Measurements from ENCODE around the gene ABI3. TPM values are rescaled to one million over a fixed set of nuclear protein-coding genes. Genes with fewer than 3 reads are reported as not detected.

ABI3 gene
- total and polyA plus RNA-seq, 9 of the 15 experiments (the other 6 are each of a cell fraction or from before 2014, with no cell fraction given), result not detected

GRCh38 chr17:49241692-49242397 lies 31.3 kb downstream of the ABI3 start (continued):
- no peak for TF ChIP-seq PBX2 (CRISPR knock-in tag; IDR thresholded peaks at IDR 0.05; ENCODE audit: low read depth)
- TF ChIP-seq PBX2 (tag; conservative IDR thresholded peaks at IDR 0.05; ENCODE audit: low read depth), result peak; percentile 25; the same call in 1 of the 2 replicates
- no peak for TF ChIP-seq PML (IDR thresholded peaks at IDR 0.05; ENCODE audit: low read length)
- TF ChIP-seq SMAD1 (IDR thresholded peaks at IDR 0.05; ENCODE audit: low read depth, low read length, partially characterized antibody), result no peak
- no peak for TF ChIP-seq ZC3H11A (IDR thresholded peaks at IDR 0.05; ENCODE audit: low read depth, low read length)
- TF ChIP-seq ZNF668 (CRISPR knock-in tag; IDR thresholded peaks at IDR 0.05), result no peak
- TF ChIP-seq CBX5 (IDR thresholded peaks at IDR 0.05; ENCODE audit: borderline replicate concordance, low read depth), result no peak
- TF ChIP-seq ZNF253 (CRISPR knock-in tag; conservative IDR thresholded peaks at IDR 0.05), result no peak
- 0 out of 2 replicates have a peak, but pooled peaks have one; percentile 25 for TF ChIP-seq MEF2D (tag; conservative IDR thresholded peaks at IDR 0.05; ENCODE audit: low read depth)
- TF ChIP-seq POLR2A (conservative IDR thresholded peaks at IDR 0.05), result no peak
- no peak for TF ChIP-seq ZNF3 (CRISPR knock-in tag; IDR thresholded peaks at IDR 0.05)
- TF ChIP-seq KDM4B (IDR thresholded peaks at IDR 0.05; ENCODE audit: borderline replicate concordance in 2 of 2, low read depth in 1 of 2), result no peak
- TF ChIP-seq HNRNPUL1 (IDR thresholded peaks at IDR 0.05; ENCODE audit: low read length), result no peak
- no peak for TF ChIP-seq NR0B1 (IDR thresholded peaks at IDR 0.05; ENCODE audit: partially characterized antibody)
- TF ChIP-seq ZBTB8A (IDR thresholded peaks at IDR 0.05; ENCODE audit: partially characterized antibody), result no peak
- TF ChIP-seq ATF1 (CRISPR knock-in tag; IDR thresholded peaks at IDR 0.05), result no peak
- peak; percentile 53; the same call in 1 of the 2 replicates for TF ChIP-seq ATF1 (tag; IDR thresholded peaks at IDR 0.05)
- TF ChIP-seq SAFB2 (IDR thresholded peaks at IDR 0.05; ENCODE audit: borderline replicate concordance, low read depth, low read length, severe bottlenecking), result no peak
- no peak for TF ChIP-seq STAT5A (IDR thresholded peaks at IDR 0.05; ENCODE audit: borderline replicate concordance, low read length)
- no peak for TF ChIP-seq MYC (IDR thresholded peaks at IDR 0.05; ENCODE audit: low read depth, low read length)
- no peak for TF ChIP-seq MYC (CRISPR knock-in tag; IDR thresholded peaks at IDR 0.05; ENCODE audit: borderline replicate concordance, low read depth)
- TF ChIP-seq ZNF134 (CRISPR knock-in tag; conservative IDR thresholded peaks at IDR 0.05), result no peak
- TF ChIP-seq BCL6 (CRISPR knock-in tag; IDR thresholded peaks at IDR 0.05), result no peak
- no peak for TF ChIP-seq U2AF1 (optimal IDR thresholded peaks at IDR 0.05; ENCODE audit: low read depth, low read length)
- TF ChIP-seq ZNF561 (CRISPR knock-in tag; conservative IDR thresholded peaks at IDR 0.05), result no peak
- no peak; the same call in 1 of the 2 replicates for TF ChIP-seq MYBL2 (IDR thresholded peaks at IDR 0.05; ENCODE audit: low read depth)
- no peak for TF ChIP-seq MYBL2 (CRISPR knock-in tag; IDR thresholded peaks at IDR 0.05; ENCODE audit: borderline replicate concordance)

Data from K562 (cell line).